ENCODE measurements around the gene RRBP1.
"Not testable (repeated sequence)": the region's sequence is repeated elsewhere in the genome, so short reads cannot be mapped to it uniquely, and the experiment has no call there.

The RRBP1 gene

GRCh38 chr20:17709361-17710293 is 27.6 kb upstream of the RRBP1 start:
- DNase-seq = no peak

- DNase-seq = no peak
Measured at GRCh38 chr20:17708675-17709360, 26.8 kb upstream of the RRBP1 start.

- not testable (repeated sequence) for DNase-seq
Measured at GRCh38 chr20:17707951-17708350, 25.9 kb upstream of the RRBP1 start.

- DNase-seq = no peak
Measured at GRCh38 chr20:17706632-17707031, 24.6 kb upstream of the RRBP1 start.

- no peak for DNase-seq
Measured at GRCh38 chr20:17705916-17706315, 23.9 kb upstream of the RRBP1 start.

- DNase-seq = no peak
Measured at GRCh38 chr20:17704589-17705317, 22.7 kb upstream of the RRBP1 start.

- DNase-seq = no peak
Measured at GRCh38 chr20:17701826-17702225, 19.8 kb upstream of the RRBP1 start.

- DNase-seq = no peak
Measured at GRCh38 chr20:17700637-17701036, 18.6 kb upstream of the RRBP1 start.

- no peak for DNase-seq
Measured at GRCh38 chr20:17699931-17700351, 17.9 kb upstream of the RRBP1 start, which contains the start of gene BANF2. BANF2 (plus strand) TSS chr20:17699966; CDS start chr20:17725026, 25,060 bp downstream.

- DNase-seq = no peak
Measured at GRCh38 chr20:17698384-17698783, 16.3 kb upstream of the RRBP1 start.

- DNase-seq = no peak
Measured at GRCh38 chr20:17697171-17697570, 15.1 kb upstream of the RRBP1 start.

- no peak for DNase-seq
Measured at GRCh38 chr20:17696287-17696686, 14.2 kb upstream of the RRBP1 start.

GRCh38 chr20:17694767-17695166 is 12.7 kb upstream of the RRBP1 start:
- DNase-seq = no peak

- no peak for DNase-seq
Measured at GRCh38 chr20:17693444-17694001, 11.5 kb upstream of the RRBP1 start.

GRCh38 chr20:17691758-17692157 is 9.7 kb upstream of the RRBP1 start:
- no peak for DNase-seq

- no peak for DNase-seq
Measured at GRCh38 chr20:17690144-17690543, 8.1 kb upstream of the RRBP1 start.

- no peak for DNase-seq
Measured at GRCh38 chr20:17688965-17689364, 6.9 kb upstream of the RRBP1 start.

GRCh38 chr20:17687800-17688199 is 5.8 kb upstream of the RRBP1 start:
- DNase-seq = no peak

- DNase-seq = no peak
Measured at GRCh38 chr20:17685168-17685567, 3.1 kb upstream of the RRBP1 start.

- DNase-seq = no peak
Measured at GRCh38 chr20:17684077-17684888, 2.2 kb upstream of the RRBP1 start.

GRCh38 chr20:17683218-17684076 is 1.4 kb upstream of the RRBP1 start:
- DNase-seq = no peak

Data from NCI-H1694 treated with DMSO at 0.1 percent for 48 hours (cell line).